HepG2 (cell line): ENCODE measurements around the gene POLR3E.
A peak's percentile ranks its signal among the peaks of the same experiment; 100 is the strongest.

Experiments used
- EP300 ChIP-seq, 3 experiments: sonication (generic) in 1 of 3; formaldehyde crosslinking in 1 of 3; IDR thresholded peaks; 2 replicates each; pipeline versions ENCODE4 v1.5.1 to v1.6.1; 2011 to 2020; ENCODE audit warnings: low read depth in 2 of 3, low read length in 2 of 3, borderline replicate concordance in 1 of 3, improper control_type of control experiment in 1 of 3, mild to moderate bottlenecking in 1 of 3, missing genetic modification reagents in 1 of 3, moderate library complexity in 1 of 3
- EZH2 ChIP-seq: conservative IDR thresholded peaks from 2 replicates; pipeline ENCODE4 v1.6.1; 2012; ENCODE audit warnings: mild to moderate bottlenecking, low read depth, low read length, moderate library complexity
- FOXA1 ChIP-seq, 2 experiments: fragments of 450-650 bp in 1 of 2; sonication (generic) in 1 of 2; formaldehyde crosslinking in 1 of 2; IDR thresholded peaks; 2 replicates each; pipeline versions ENCODE4 v1.4.0 to v1.6.1; 2016 to 2020; ENCODE audit warnings: missing genetic modification reagents in 1 of 2
- HMG20B ChIP-seq: conservative IDR thresholded peaks from 2 replicates; pipeline ENCODE4 v1.6.1; 2016; ENCODE audit warnings: missing genetic modification reagents, missing compliant biosample characterization
- POLR2AphosphoS5 ChIP-seq: IDR thresholded peaks from 2 replicates; pipeline ENCODE4 v1.6.1; 2012; ENCODE audit warnings: low read depth, low read length
- PPARG ChIP-seq: conservative IDR thresholded peaks from 2 replicates; pipeline ENCODE4 v1.6.1; 2016; ENCODE audit warnings: missing biosample characterization, missing genetic modification reagents
- RBFOX2 ChIP-seq: fragments of 200-400 bp; formaldehyde crosslinking; IDR thresholded peaks from 2 replicates; pipeline ENCODE4 v1.6.1; 2017; ENCODE audit warnings: low read depth, mild to moderate bottlenecking, low read length
- TAF15 ChIP-seq: fragments of 200-400 bp; formaldehyde crosslinking; IDR thresholded peaks from one replicate; pipeline ENCODE4 v1.6.1; 2018; ENCODE audit warnings: mild to moderate bottlenecking, low read depth, low read length; ENCODE audit not compliant: poor library complexity, severe bottlenecking
- ZNF296 ChIP-seq: sonication (generic); formaldehyde crosslinking; conservative IDR thresholded peaks from 2 replicates; pipeline ENCODE4 v1.5.0; 2020; ENCODE audit warnings: mild to moderate bottlenecking, missing genetic modification reagents
- ZNF589 ChIP-seq: sonication (generic); formaldehyde crosslinking; conservative IDR thresholded peaks from 2 replicates; pipeline ENCODE4 v1.8.0; 2022; ENCODE audit warnings: mild to moderate bottlenecking, moderate library complexity, missing genetic modification reagents
- ZNF749 ChIP-seq: sonication (generic); formaldehyde crosslinking; IDR thresholded peaks from 2 replicates; pipeline ENCODE4 v1.8.0; 2022; ENCODE audit warnings: mild to moderate bottlenecking, missing genetic modification reagents, moderate library complexity, borderline replicate concordance
- TF ChIP-seq, protein P1 (sequence below): sonication (generic); formaldehyde crosslinking; IDR thresholded peaks from 2 replicates; pipeline ENCODE4 v1.9.0; 2021; ENCODE audit warnings: missing genetic modification reagents, borderline replicate concordance
- TF ChIP-seq, protein P2 (sequence below): sonication (generic); formaldehyde crosslinking; IDR thresholded peaks from 2 replicates; pipeline ENCODE4 v1.5.0; 2020; ENCODE audit warnings: mild to moderate bottlenecking, missing genetic modification reagents, moderate library complexity
- TF ChIP-seq, protein P3 (sequence below): sonication (generic); formaldehyde crosslinking; IDR thresholded peaks from 2 replicates; pipeline ENCODE4 v1.8.0; 2022; ENCODE audit warnings: missing genetic modification reagents, mild to moderate bottlenecking, moderate library complexity, borderline replicate concordance

DNA sequence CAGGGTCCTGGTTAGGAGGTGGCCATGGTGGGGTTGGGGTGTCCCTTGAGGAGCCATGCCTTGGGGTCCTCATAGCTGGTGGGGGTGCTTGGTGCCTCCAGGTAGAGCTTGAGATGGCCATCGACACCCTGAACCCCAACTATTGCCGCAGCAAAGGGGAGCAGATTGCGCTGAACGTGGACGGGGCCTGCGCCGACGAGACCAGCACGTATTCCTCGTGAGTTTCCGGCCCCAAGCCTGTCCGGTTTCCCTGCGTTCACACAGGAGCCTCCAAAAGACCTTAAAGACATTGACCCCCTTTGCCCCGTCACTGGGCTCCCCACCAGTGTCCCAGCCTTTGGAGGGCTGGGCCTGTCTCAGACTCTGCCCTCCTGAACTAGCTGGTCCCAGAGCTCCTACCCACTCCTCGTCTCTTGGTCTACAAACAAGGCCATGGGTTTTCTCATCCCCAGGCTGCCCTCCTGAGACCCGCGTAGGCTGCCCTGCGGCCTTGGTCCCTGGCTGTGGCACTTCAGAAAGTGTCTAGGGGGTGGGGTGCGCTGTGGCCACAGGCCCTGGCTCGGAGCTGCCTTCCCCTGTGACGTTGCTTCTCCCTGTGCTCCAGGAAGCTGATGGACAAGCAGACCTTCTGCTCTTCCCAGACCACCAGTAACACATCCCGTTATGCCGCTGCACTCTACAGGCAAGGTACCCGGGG is 11.8 kb downstream of the POLR3E start:
- TF ChIP-seq FOXA1 (IDR thresholded peaks at IDR 0.05) = no peak
- TF ChIP-seq FOXA1 (CRISPR knock-in tag; IDR thresholded peaks at IDR 0.05) = no peak
- no peak for TF ChIP-seq TAF15
- TF ChIP-seq ZNF296 (CRISPR knock-in tag) = no peak
- TF ChIP-seq, protein P1, sequence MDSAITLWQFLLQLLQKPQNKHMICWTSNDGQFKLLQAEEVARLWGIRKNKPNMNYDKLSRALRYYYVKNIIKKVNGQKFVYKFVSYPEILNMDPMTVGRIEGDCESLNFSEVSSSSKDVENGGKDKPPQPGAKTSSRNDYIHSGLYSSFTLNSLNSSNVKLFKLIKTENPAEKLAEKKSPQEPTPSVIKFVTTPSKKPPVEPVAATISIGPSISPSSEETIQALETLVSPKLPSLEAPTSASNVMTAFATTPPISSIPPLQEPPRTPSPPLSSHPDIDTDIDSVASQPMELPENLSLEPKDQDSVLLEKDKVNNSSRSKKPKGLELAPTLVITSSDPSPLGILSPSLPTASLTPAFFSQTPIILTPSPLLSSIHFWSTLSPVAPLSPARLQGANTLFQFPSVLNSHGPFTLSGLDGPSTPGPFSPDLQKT = no peak
- TF ChIP-seq, protein P2, sequence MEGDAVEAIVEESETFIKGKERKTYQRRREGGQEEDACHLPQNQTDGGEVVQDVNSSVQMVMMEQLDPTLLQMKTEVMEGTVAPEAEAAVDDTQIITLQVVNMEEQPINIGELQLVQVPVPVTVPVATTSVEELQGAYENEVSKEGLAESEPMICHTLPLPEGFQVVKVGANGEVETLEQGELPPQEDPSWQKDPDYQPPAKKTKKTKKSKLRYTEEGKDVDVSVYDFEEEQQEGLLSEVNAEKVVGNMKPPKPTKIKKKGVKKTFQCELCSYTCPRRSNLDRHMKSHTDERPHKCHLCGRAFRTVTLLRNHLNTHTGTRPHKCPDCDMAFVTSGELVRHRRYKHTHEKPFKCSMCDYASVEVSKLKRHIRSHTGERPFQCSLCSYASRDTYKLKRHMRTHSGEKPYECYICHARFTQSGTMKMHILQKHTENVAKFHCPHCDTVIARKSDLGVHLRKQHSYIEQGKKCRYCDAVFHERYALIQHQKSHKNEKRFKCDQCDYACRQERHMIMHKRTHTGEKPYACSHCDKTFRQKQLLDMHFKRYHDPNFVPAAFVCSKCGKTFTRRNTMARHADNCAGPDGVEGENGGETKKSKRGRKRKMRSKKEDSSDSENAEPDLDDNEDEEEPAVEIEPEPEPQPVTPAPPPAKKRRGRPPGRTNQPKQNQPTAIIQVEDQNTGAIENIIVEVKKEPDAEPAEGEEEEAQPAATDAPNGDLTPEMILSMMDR (CRISPR knock-in tag) = no peak
- TF ChIP-seq EZH2 = no peak
- no peak for TF ChIP-seq PPARG (CRISPR knock-in tag)
- TF ChIP-seq HMG20B (CRISPR knock-in tag) = no peak
- TF ChIP-seq POLR2AphosphoS5 = no peak
- TF ChIP-seq, protein P3, sequence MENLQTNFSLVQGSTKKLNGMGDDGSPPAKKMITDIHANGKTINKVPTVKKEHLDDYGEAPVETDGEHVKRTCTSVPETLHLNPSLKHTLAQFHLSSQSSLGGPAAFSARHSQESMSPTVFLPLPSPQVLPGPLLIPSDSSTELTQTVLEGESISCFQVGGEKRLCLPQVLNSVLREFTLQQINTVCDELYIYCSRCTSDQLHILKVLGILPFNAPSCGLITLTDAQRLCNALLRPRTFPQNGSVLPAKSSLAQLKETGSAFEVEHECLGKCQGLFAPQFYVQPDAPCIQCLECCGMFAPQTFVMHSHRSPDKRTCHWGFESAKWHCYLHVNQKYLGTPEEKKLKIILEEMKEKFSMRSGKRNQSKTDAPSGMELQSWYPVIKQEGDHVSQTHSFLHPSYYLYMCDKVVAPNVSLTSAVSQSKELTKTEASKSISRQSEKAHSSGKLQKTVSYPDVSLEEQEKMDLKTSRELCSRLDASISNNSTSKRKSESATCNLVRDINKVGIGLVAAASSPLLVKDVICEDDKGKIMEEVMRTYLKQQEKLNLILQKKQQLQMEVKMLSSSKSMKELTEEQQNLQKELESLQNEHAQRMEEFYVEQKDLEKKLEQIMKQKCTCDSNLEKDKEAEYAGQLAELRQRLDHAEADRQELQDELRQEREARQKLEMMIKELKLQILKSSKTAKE (CRISPR knock-in tag) = no peak
- TF ChIP-seq ZNF749 (CRISPR knock-in tag) = no peak
- TF ChIP-seq ZNF589 (CRISPR knock-in tag) = no peak
- no peak for TF ChIP-seq EP300 (IDR thresholded peaks at IDR 0.05; ENCODE audit: low read depth in 2 of 2, low read length in 2 of 2)
- TF ChIP-seq EP300 (CRISPR knock-in tag; IDR thresholded peaks at IDR 0.05; ENCODE audit: borderline replicate concordance) = no peak
- TF ChIP-seq RBFOX2 = peak; percentile 36; the same call in 1 of the 2 replicates
